SU-DHL-6 (cell line): Measurements from ENCODE around the gene TANGO6.

Experiments
- H2AFZ ChIP-seq: fragments of 200-600 bp; sonication (generic); 2 replicates; pipeline ENCODE4 v1.6.1; 2014; ENCODE audit warnings: low read depth, mild to moderate bottlenecking, moderate library complexity, mixed read lengths, antibody characterized with exemption, low read length; ENCODE audit not compliant: severe bottlenecking
- H3F3A ChIP-seq: fragments of 200-600 bp; shearing (Covaris generic); 2 replicates; pipeline ENCODE4 v1.6.0; 2016; ENCODE audit warnings: antibody characterized with exemption, mild to moderate bottlenecking; ENCODE audit not compliant: insufficient read depth
- H3K27ac ChIP-seq: fragments of 200-600 bp; sonication (generic); 2 replicates; pipeline ENCODE4 v1.5.1; 2016; ENCODE audit warnings: low read depth, mild to moderate bottlenecking, low read length, moderate library complexity, mixed read lengths
- H3K27me3 ChIP-seq: fragments of 200-600 bp; sonication (generic), shearing (Covaris generic); 2 replicates; pipeline ENCODE4 v1.6.0; 2014; ENCODE audit warnings: mild to moderate bottlenecking, low read length
- H3K36me3 ChIP-seq: fragments of 200-600 bp; sonication (generic); 2 replicates; pipeline ENCODE4 v1.6.1; 2014; ENCODE audit warnings: mild to moderate bottlenecking, low read length, mixed read lengths
- H3K4me2 ChIP-seq: fragments of 300-600, 200-600 bp; shearing (Covaris generic), sonication (generic); 2 replicates; pipeline ENCODE4 v1.6.0; 2014; ENCODE audit warnings: low read length, low read depth, mild to moderate bottlenecking; ENCODE audit not compliant: poor library complexity, severe bottlenecking
- H3K4me3 ChIP-seq: fragments of 200-600 bp; sonication (generic); 2 replicates; pipeline ENCODE4 v1.5.1; 2014; ENCODE audit warnings: antibody characterized with exemption, low read length, mild to moderate bottlenecking, mixed read lengths; ENCODE audit not compliant: insufficient read depth, poor library complexity, severe bottlenecking
- H3K79me2 ChIP-seq: fragments of 200-600 bp; sonication (generic); 2 replicates; pipeline ENCODE4 v1.6.1; 2014; ENCODE audit warnings: mild to moderate bottlenecking, low read length, moderate library complexity; ENCODE audit not compliant: insufficient read depth
- H3K9ac ChIP-seq: fragments of 200-600 bp; sonication (generic); 2 replicates; pipeline ENCODE4 v1.7.0; 2014; ENCODE audit warnings: mild to moderate bottlenecking, low read length
- H3K9me2 ChIP-seq: fragments of 200-600 bp; sonication (generic); replicated peaks from 2 replicates; pipeline ENCODE4 v1.6.1; 2014; ENCODE audit warnings: low read length; ENCODE audit not compliant: insufficient read depth
- H3K9me3 ChIP-seq: fragments of 200-600 bp; sonication (generic); 2 replicates; pipeline ENCODE4 v1.6.1; 2014; ENCODE audit warnings: low read length, mixed read lengths; ENCODE audit not compliant: insufficient read depth
- H4K20me1 ChIP-seq: fragments of 200-600 bp; sonication (generic); 2 replicates; pipeline ENCODE4 v1.6.1; 2014; ENCODE audit warnings: low read depth, mild to moderate bottlenecking, antibody characterized with exemption, low read length, moderate library complexity, mixed read lengths
- EZH2phosphoT487 ChIP-seq: fragments of 200-600 bp; sonication (generic), shearing (Covaris generic); conservative IDR thresholded peaks from 2 replicates; pipeline ENCODE4 v1.6.1; 2018; ENCODE audit warnings: mild to moderate bottlenecking, antibody characterized with exemption, low read length, moderate library complexity, mixed read lengths
- TF ChIP-seq, protein P1 (sequence below): fragments of 200-600 bp; sonication (generic); IDR thresholded peaks from one replicate; pipeline ENCODE4 v1.5.1; 2017; ENCODE audit warnings: antibody characterized with exemption, mild to moderate bottlenecking, low read length, moderate library complexity; ENCODE audit not compliant: insufficient read depth, poor library complexity, severe bottlenecking

TANGO6 gene

DNA sequence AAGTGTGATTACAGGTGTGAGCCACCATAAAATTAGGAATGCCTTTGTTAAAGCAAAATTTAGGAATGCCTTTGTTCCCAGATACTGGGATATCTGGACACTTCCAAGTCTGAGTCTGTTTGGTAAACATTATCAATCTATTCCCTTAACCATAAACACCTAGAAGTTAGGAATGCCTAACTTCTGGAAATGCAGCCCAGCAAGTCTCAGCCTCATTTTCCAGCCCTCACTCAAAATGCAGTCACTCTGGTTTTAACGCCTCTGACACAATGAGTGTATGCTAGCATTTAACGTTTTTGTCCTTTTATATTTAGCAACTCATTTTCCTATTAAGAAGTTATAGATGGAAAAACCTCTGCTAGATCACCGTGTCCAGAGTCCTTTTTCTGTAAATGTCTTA lies 227.7 kb downstream of the TANGO6 start:
- Histone ChIP-seq H3K27me3 (no peaks in the 10 kb centered on the region), H4K20me1 (no peaks in the 10 kb centered on the region), H3K9me3 (no peaks in the 10 kb centered on the region), H3F3A (no peaks in the 10 kb centered on the region), H3K27ac (no peak overlapping the region), H3K4me2 (no peak overlapping the region), H3K9ac (no peak overlapping the region), H3K36me3 (no peaks in the 10 kb centered on the region), H3K4me3 (no peak overlapping the region), H2AFZ (no peak overlapping the region), H3K79me2 (no peaks in the 10 kb centered on the region), H3K9me2 (no peaks in the 10 kb centered on the region)
- TF ChIP-seq, protein P1, sequence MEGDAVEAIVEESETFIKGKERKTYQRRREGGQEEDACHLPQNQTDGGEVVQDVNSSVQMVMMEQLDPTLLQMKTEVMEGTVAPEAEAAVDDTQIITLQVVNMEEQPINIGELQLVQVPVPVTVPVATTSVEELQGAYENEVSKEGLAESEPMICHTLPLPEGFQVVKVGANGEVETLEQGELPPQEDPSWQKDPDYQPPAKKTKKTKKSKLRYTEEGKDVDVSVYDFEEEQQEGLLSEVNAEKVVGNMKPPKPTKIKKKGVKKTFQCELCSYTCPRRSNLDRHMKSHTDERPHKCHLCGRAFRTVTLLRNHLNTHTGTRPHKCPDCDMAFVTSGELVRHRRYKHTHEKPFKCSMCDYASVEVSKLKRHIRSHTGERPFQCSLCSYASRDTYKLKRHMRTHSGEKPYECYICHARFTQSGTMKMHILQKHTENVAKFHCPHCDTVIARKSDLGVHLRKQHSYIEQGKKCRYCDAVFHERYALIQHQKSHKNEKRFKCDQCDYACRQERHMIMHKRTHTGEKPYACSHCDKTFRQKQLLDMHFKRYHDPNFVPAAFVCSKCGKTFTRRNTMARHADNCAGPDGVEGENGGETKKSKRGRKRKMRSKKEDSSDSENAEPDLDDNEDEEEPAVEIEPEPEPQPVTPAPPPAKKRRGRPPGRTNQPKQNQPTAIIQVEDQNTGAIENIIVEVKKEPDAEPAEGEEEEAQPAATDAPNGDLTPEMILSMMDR: no peak
- no peak for TF ChIP-seq EZH2phosphoT487

DNA sequence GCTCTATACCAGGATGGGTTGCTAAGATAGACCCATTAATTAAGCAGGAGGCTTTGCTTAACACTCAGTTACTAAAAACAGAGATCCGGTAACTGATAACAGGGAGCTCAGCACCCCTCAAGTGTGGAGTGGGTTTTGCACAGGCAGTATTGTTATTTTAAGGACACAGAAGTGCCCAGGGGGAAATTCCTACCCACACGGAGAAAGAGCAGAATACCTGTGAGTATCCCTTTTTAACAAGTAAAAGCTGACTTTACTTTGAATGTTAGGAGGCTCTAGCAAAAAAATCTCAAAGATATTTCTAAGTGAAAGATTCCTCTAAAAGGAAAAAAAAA lies 229.3 kb downstream of the TANGO6 start:
- H4K20me1 ChIP-seq: no peaks in the 10 kb centered on the region
- no peak overlapping the region for H3K9ac ChIP-seq
- H3F3A ChIP-seq: no peaks in the 10 kb centered on the region
- H3K36me3 ChIP-seq: no peaks in the 10 kb centered on the region
- H2AFZ ChIP-seq: no peak overlapping the region
- no peaks in the 10 kb centered on the region for H3K27me3 ChIP-seq
- H3K27ac ChIP-seq: no peak overlapping the region
- no peaks in the 10 kb centered on the region for H3K9me3 ChIP-seq
- no peaks in the 10 kb centered on the region for H3K9me2 ChIP-seq
- H3K79me2 ChIP-seq: no peaks in the 10 kb centered on the region
- no peak for TF ChIP-seq EZH2phosphoT487
- H3K4me3 ChIP-seq: no peak overlapping the region
- H3K4me2 ChIP-seq: no peak overlapping the region

DNA sequence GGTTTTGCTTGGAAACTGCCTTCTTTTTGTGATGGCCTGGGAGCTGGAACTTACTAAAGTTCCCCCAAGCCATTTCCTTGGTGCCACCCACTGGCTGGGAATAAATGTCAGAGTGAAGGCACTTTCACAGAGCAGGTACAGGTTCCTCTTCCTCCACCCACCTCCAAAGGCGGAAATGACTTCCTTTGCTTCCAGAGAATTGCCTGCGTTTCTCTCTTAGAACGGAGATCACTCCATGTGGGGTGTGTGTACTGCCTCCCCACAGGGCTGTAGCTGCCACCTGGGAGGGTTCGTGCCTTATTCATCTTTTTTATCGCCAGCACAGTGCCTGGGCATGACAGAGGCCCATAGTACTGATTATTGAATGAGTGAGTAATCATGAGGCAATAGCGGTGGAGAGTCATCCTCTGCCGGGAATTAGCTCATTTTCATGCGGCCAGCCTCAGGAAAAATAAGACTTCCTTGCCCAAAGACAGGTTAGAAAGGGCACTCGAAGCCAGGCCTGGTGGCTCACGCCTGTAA lies 229.9 kb downstream of the TANGO6 start:
- TF ChIP-seq, protein P1: no peak
- no peak for TF ChIP-seq EZH2phosphoT487
- no peaks in the 10 kb centered on the region for H3K79me2 ChIP-seq
- no peak overlapping the region for H2AFZ ChIP-seq
- no peak overlapping the region for H3K4me3 ChIP-seq
- H3K36me3 ChIP-seq: no peaks in the 10 kb centered on the region
- H3K9me2 ChIP-seq: no peaks in the 10 kb centered on the region
- no peaks in the 10 kb centered on the region for H3K9me3 ChIP-seq
- H3F3A ChIP-seq: no peaks in the 10 kb centered on the region
- H3K27ac ChIP-seq: no peak overlapping the region
- H3K4me2 ChIP-seq: no peak overlapping the region
- no peaks in the 10 kb centered on the region for H3K27me3 ChIP-seq
- H3K9ac ChIP-seq: no peak overlapping the region
- H4K20me1 ChIP-seq: no peaks in the 10 kb centered on the region

DNA sequence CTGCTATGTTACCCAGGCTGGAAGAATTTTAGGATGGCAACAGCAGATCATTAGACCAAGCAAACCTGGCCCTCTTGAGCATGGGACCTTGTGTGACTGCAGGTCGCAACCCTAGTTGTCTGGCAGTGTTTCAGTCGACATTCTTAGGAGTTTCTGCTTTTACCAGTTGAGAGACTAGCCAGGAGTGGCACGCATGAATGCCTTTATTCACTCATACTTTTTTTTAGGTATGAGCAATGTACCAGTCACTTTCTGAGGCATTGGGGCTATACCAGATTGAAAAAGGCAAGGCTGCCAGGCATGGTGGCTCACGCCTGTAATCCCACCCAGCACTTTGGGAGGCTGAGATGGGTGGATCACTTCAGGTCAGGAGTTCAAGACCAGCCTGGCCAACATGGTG lies 233.9 kb downstream of the TANGO6 start:
- TF ChIP-seq, protein P1: no peak
- TF ChIP-seq EZH2phosphoT487: no peak
- no peaks in the 10 kb centered on the region for H3K79me2 ChIP-seq
- no peak overlapping the region for H3K4me2 ChIP-seq
- H4K20me1 ChIP-seq: no peaks in the 10 kb centered on the region
- no peak overlapping the region for H2AFZ ChIP-seq
- no peak overlapping the region for H3K4me3 ChIP-seq
- no peaks in the 10 kb centered on the region for H3K27me3 ChIP-seq
- no peaks in the 10 kb centered on the region for H3K9me2 ChIP-seq
- H3F3A ChIP-seq: no peaks in the 10 kb centered on the region
- H3K9ac ChIP-seq: no peak overlapping the region
- no peaks in the 10 kb centered on the region for H3K9me3 ChIP-seq
- no peak overlapping the region for H3K27ac ChIP-seq
- no peaks in the 10 kb centered on the region for H3K36me3 ChIP-seq
